GM12878 (cell line): ENCODE measurements around the gene SPG7. TPM values are rescaled to one million over a fixed set of nuclear protein-coding genes. Genes with fewer than 3 reads are reported as not detected.

Experiments
- ATF2 ChIP-seq: IDR thresholded peaks from 2 replicates; pipeline ENCODE4 v1.6.1; 2012; ENCODE audit warnings: low read length, inconsistent platforms
- BCLAF1 ChIP-seq: fragments of 450-650 bp; IDR thresholded peaks from 2 replicates; pipeline ENCODE4 v1.6.1; 2017; ENCODE audit warnings: antibody characterized with exemption, mild to moderate bottlenecking, moderate library complexity
- CBFB ChIP-seq: IDR thresholded peaks from 2 replicates; pipeline ENCODE4 v1.6.1; 2016; ENCODE audit warnings: antibody characterized with exemption, low read depth
- CBX5 ChIP-seq: sonication (generic); IDR thresholded peaks from 2 replicates; pipeline ENCODE4 v1.6.1; 2016; ENCODE audit warnings: low read depth, moderate library complexity, mild to moderate bottlenecking, inconsistent platforms
- CEBPB ChIP-seq, 2 experiments: fragments of 150-350 bp in 1 of 2; IDR thresholded peaks; 2 replicates each; pipeline ENCODE4 v1.6.1; 2012 to 2014; ENCODE audit warnings: low read depth in 2 of 2, low read length in 2 of 2, borderline replicate concordance in 1 of 2, inconsistent platforms in 1 of 2
- CTCF ChIP-seq, 3 experiments: IDR thresholded peaks in 2 of 3; conservative IDR thresholded peaks in 1 of 3; 2 replicates each; pipeline ENCODE4 v1.5.1; 2011; ENCODE audit warnings: low read depth in 3 of 3, low read length in 3 of 3, mild to moderate bottlenecking in 3 of 3, control low read depth in 2 of 3, moderate library complexity in 2 of 3, inconsistent platforms in 1 of 3, mixed read lengths in 1 of 3; ENCODE audit not compliant: control insufficient read depth in 2 of 3, insufficient read depth in 1 of 3; ENCODE audit errors: extremely low read depth in 1 of 3
- MEF2A ChIP-seq: IDR thresholded peaks from 2 replicates; pipeline ENCODE4 v1.6.1; 2011; ENCODE audit warnings: low read depth, mild to moderate bottlenecking, low read length, moderate library complexity; ENCODE audit not compliant: insufficient read depth
- NRF1 ChIP-seq: conservative IDR thresholded peaks from 2 replicates; pipeline ENCODE4 v1.6.1; 2011; ENCODE audit warnings: mild to moderate bottlenecking, low read depth, low read length, improper control_type of control experiment
- PAX5 ChIP-seq: IDR thresholded peaks from 2 replicates; pipeline ENCODE4 v1.6.1; 2011; ENCODE audit warnings: low read depth, low read length, borderline replicate concordance
- PKNOX1 ChIP-seq: fragments of 450-650 bp; IDR thresholded peaks from 2 replicates; pipeline ENCODE4 v1.6.1; 2016; ENCODE audit warnings: mild to moderate bottlenecking
- SMAD1 ChIP-seq: fragments of 450-650 bp; IDR thresholded peaks from 2 replicates; pipeline ENCODE4 v1.6.1; 2018; ENCODE audit warnings: mild to moderate bottlenecking, low read depth; ENCODE audit not compliant: partially characterized antibody
- SMC3 ChIP-seq: IDR thresholded peaks from 2 replicates; pipeline ENCODE4 v1.6.1; 2011; ENCODE audit warnings: low read length, improper control_type of control experiment, borderline replicate concordance
- YY1 ChIP-seq: IDR thresholded peaks from 2 replicates; pipeline ENCODE4 v1.6.1; 2011; ENCODE audit warnings: low read depth, mild to moderate bottlenecking, low read length
- ZBTB33 ChIP-seq: fragments of 450-650 bp; IDR thresholded peaks from 2 replicates; pipeline ENCODE4 v1.6.1; 2017; ENCODE audit warnings: mild to moderate bottlenecking
- ZNF687 ChIP-seq: fragments of 450-650 bp; IDR thresholded peaks from 2 replicates; pipeline ENCODE4 v1.6.1; 2017; ENCODE audit warnings: mild to moderate bottlenecking, moderate library complexity
- polyA plus RNA-seq, 11 experiments: library from polyadenylated mRNA; depleted of rRNA in 4 of 11; unstranded in 6 of 11; stranded (reverse) in 5 of 11; fragments of >200 nt; fragmentation: Nextera tagmentation in 4 of 11; fragmentation: Illumina TruSeq in 1 of 11; extraction: Ambion mirVana in 4 of 11; extraction: Trizol in 1 of 11; gene quantifications; 1 replicate in 1 of 11; 2 replicates in 10 of 11; pipeline versions ENCODE4 v1.2.1 to v1.2.3, GENCODE V29; 2011 to 2016; ENCODE audit warnings: inconsistent platforms in 2 of 11, missing spikeins in 2 of 11, low read depth in 1 of 11
- total RNA-seq, 4 experiments: library from RNA; depleted of rRNA in 3 of 4; stranded (reverse); fragments of >200 nt in 3 of 4; fragmentation: Illumina TruSeq in 1 of 4; extraction: Trizol in 1 of 4; gene quantifications; 2 replicates each; pipeline versions ENCODE4 v1.2.1 to v1.2.3, GENCODE V29; 2013 to 2021

The SPG7 gene
- total and polyA plus RNA-seq, 10 of the 15 experiments (the other 5 are each of a cell fraction or from before 2014, with no cell fraction given): 5.9 to 75.9 (median 52.5) TPM

GRCh38 chr16:89574681-89575246 is 66.6 kb downstream of the SPG7 start (continued):
- peak; percentile 66 to 84 (median 73); a peak in 5 of 6 replicates for TF ChIP-seq CTCF (IDR thresholded peaks at IDR 0.05 in 2 of 3, conservative IDR thresholded peaks at IDR 0.05 in 1 of 3; ENCODE audit: control insufficient read depth in 2 of 3, extremely low read depth in 1 of 3, insufficient read depth in 1 of 3, low read depth in 3 of 3, low read length in 3 of 3)
- no peak for TF ChIP-seq ZBTB33
- TF ChIP-seq MEF2A: 0 out of 2 replicates have a peak, but pooled peaks have one; percentile 29
- 0 out of 2 replicates have a peak, but pooled peaks have one; percentile 16 for TF ChIP-seq ZNF687
- TF ChIP-seq PKNOX1: no peak
- peak; percentile 68 for TF ChIP-seq YY1
- no peak for TF ChIP-seq ATF2
- no peak for TF ChIP-seq CBFB
- TF ChIP-seq BCLAF1: no peak
- TF ChIP-seq NRF1: no peak
- no peak for TF ChIP-seq SMAD1
- TF ChIP-seq CEBPB (IDR thresholded peaks at IDR 0.05; ENCODE audit: borderline replicate concordance in 1 of 2, low read depth in 2 of 2, low read length in 2 of 2): no peak
- TF ChIP-seq PAX5: no peak
- TF ChIP-seq SMC3: peak; percentile 37
- no peak for TF ChIP-seq CBX5
